Calu3 (cell line): ENCODE results near the gene MAP3K6. TPM values are rescaled to one million over a fixed set of nuclear protein-coding genes. Genes with fewer than 3 reads are reported as not detected.

Experiments
- BruUV-seq: library from RNA; stranded (reverse); fragments of 400-500 nt; replicated peaks from 2 replicates; lab custom pipeline; 2021; lab: Mats Ljungman, UMichigan
- CTCF ChIA-PET: fragments of 300-600 bp; sonication (Branson Sonifier 250); formaldehyde crosslinking; loops from one replicate; lab custom pipeline; 2022; ENCODE audit warnings: antibody characterized with exemption; lab: Charles Lee
- DNase-seq: peaks from one replicate; pipeline ENCODE4 v3.0.0; 2022
- H3K27ac Mint-ChIP-seq: one replicate; pipeline ENCODE4 v1.8.0; 2022; ENCODE audit warnings: mixed read lengths; ENCODE audit not compliant: unreplicated experiment
- H3K27me3 Mint-ChIP-seq: one replicate; pipeline ENCODE4 v1.8.0; 2022; ENCODE audit warnings: mixed read lengths; ENCODE audit not compliant: unreplicated experiment
- H3K36me3 Mint-ChIP-seq: one replicate; pipeline ENCODE4 v1.8.0; 2022; ENCODE audit warnings: mild to moderate bottlenecking, moderate library complexity, mixed read lengths; ENCODE audit not compliant: insufficient read depth, unreplicated experiment
- H3K4me1 Mint-ChIP-seq: one replicate; pipeline ENCODE4 v1.8.0; 2022; ENCODE audit warnings: mild to moderate bottlenecking, low read depth, mixed read lengths; ENCODE audit not compliant: unreplicated experiment
- H3K4me3 Mint-ChIP-seq: one replicate; pipeline ENCODE4 v1.8.0; 2022; ENCODE audit warnings: mild to moderate bottlenecking, low read depth, moderate library complexity, mixed read lengths; ENCODE audit not compliant: unreplicated experiment
- H3K9me3 Mint-ChIP-seq: one replicate; pipeline ENCODE4 v1.8.0; 2022; ENCODE audit warnings: low read depth, mixed read lengths; ENCODE audit not compliant: unreplicated experiment
- intact Hi-C: fragments of 100-400 bp; cut with micrococcal nuclease; formaldehyde crosslinking; loops from one replicate; pipeline ENCODE4 v1.10.0; 2022; ENCODE audit not compliant: unreplicated experiment
- total RNA-seq: library from RNA; stranded (reverse); gene quantifications from 2 replicates; pipeline ENCODE4 v1.2.3, GENCODE V29; 2022
- TF ChIP-seq, protein P1 (sequence below): fragments of 200-600 bp; IDR thresholded peaks from one replicate; pipeline ENCODE4 v1.8.0; 2022; ENCODE audit warnings: antibody characterized with exemption; ENCODE audit not compliant: unreplicated experiment

Gene MAP3K6
- total RNA-seq, 1 experiment from 2014 or later = 10.3 TPM

- TF ChIP-seq, protein P1, sequence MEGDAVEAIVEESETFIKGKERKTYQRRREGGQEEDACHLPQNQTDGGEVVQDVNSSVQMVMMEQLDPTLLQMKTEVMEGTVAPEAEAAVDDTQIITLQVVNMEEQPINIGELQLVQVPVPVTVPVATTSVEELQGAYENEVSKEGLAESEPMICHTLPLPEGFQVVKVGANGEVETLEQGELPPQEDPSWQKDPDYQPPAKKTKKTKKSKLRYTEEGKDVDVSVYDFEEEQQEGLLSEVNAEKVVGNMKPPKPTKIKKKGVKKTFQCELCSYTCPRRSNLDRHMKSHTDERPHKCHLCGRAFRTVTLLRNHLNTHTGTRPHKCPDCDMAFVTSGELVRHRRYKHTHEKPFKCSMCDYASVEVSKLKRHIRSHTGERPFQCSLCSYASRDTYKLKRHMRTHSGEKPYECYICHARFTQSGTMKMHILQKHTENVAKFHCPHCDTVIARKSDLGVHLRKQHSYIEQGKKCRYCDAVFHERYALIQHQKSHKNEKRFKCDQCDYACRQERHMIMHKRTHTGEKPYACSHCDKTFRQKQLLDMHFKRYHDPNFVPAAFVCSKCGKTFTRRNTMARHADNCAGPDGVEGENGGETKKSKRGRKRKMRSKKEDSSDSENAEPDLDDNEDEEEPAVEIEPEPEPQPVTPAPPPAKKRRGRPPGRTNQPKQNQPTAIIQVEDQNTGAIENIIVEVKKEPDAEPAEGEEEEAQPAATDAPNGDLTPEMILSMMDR = no peak
- no TSS peak for BruUV-seq
- intact Hi-C loops = no loop called here
- H3K4me1 Mint-ChIP-seq = no peaks in the 10 kb centered on the region
- no peaks in the 10 kb centered on the region for H3K9me3 Mint-ChIP-seq
- peaks cover 8% of the 10 kb centered on the region for H3K27me3 Mint-ChIP-seq
- H3K4me3 Mint-ChIP-seq = peak within 1 kb of the TSS; percentile 87
- peak; percentile 95 for DNase-seq
- CTCF ChIA-PET = no interaction called here
- H3K36me3 Mint-ChIP-seq = peaks cover 22% of the 10 kb centered on the region
- peak within 1 kb of the TSS; percentile 73 for H3K27ac Mint-ChIP-seq
These were observed 44.8 kb downstream of the MAP3K6 start, which contains the start of gene TMEM222 for GRCh38 chr1:27321813-27322568. TMEM222 (plus strand) TSS chr1:27322163; CDS start chr1:27322198, 35 bp downstream.

DNA sequence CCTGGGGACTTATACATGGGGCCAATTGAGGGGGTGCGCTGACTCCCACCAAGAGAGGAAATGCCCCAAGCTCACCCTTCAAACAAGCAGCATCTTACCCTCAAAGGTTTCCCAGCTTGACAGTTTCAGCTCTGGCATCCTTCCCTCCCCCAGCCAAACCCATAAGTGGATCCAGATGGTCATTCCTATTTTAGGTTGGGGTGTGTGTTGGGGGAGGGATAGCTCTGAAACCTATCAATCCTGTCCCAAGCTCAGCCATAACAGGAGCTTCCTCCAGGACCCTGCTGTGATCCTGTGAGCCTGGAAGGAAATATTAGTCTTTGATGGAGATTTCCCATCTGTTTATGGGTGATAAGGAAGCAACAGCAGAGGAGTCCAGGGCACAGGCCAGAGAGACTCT is 48.2 kb downstream of the MAP3K6 start:
- TF ChIP-seq, protein P1 = no peak
- BruUV-seq = no TSS peak
- CTCF ChIA-PET = no interaction called here
- Mint-ChIP-seq H3K9me3 (no peaks in the 10 kb centered on the region), H3K27me3 (peaks cover 8% of the 10 kb centered on the region), H3K4me3 (no peak overlapping the region), H3K36me3 (peaks cover 17% of the 10 kb centered on the region), H3K4me1 (no peaks in the 10 kb centered on the region), H3K27ac (no peak overlapping the region)
- no peak for DNase-seq
- intact Hi-C loops = no loop called here

DNA sequence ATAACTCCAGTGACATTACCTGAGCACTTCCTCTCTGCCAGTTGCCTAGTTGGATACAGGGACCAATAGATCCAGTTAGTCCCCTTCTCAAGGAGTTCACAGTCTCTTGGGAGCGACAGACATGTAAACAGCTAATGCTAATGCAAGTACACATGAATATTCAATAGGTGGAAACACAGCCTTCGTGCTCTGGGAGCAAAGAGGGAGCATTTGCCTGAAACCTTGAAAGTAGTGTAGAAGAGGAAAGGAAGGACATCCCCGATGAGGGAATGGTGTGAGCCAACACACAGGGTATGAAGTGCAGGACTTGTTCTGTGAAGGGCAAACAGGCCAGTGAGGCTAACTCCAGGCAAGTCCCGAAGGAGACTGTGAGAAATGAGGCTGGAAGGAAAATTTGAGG is 48.6 kb downstream of the MAP3K6 start:
- H3K27ac Mint-ChIP-seq = no peak overlapping the region
- intact Hi-C loops = no loop called here
- H3K9me3 Mint-ChIP-seq = no peaks in the 10 kb centered on the region
- BruUV-seq = no TSS peak
- H3K4me1 Mint-ChIP-seq = no peaks in the 10 kb centered on the region
- CTCF ChIA-PET = interaction anchor here (0.6 kb wide), 1 partner anchor 226 kb away, joined by 4 read pairs; no protein-coding TSS in a partner anchor
- DNase-seq = no peak
- TF ChIP-seq, protein P1 = no peak
- H3K36me3 Mint-ChIP-seq = peaks cover 15% of the 10 kb centered on the region
- no peak overlapping the region for H3K4me3 Mint-ChIP-seq
- H3K27me3 Mint-ChIP-seq = peaks cover 8% of the 10 kb centered on the region

GRCh38 chr1:27316860-27317259 is 49.9 kb downstream of the MAP3K6 start:
- Mint-ChIP-seq H3K9me3 (no peaks in the 10 kb centered on the region), H3K36me3 (peaks cover 3% of the 10 kb centered on the region), H3K4me1 (no peaks in the 10 kb centered on the region), H3K27ac (no peak overlapping the region), H3K27me3 (peaks cover 8% of the 10 kb centered on the region), H3K4me3 (no peak overlapping the region)
- DNase-seq = no peak
- TF ChIP-seq, protein P1 = no peak
- no TSS peak for BruUV-seq
- CTCF ChIA-PET = interaction anchor here (0.7 kb wide), 1 partner anchor 11 kb away, joined by 5 read pairs; no protein-coding TSS in a partner anchor
- intact Hi-C loops = no loop called here
